Hepatic stellate cell (primary cell): ENCODE data around the gene MGAT3.
"Not testable (repeated sequence)": the region's sequence is repeated elsewhere in the genome, so short reads cannot be mapped to it uniquely, and the experiment has no call there.

ENCODE experiments used
- DNase-seq: peaks from one replicate; pipeline ENCODE4 v3.0.0; 2011; ENCODE audit warnings: low spot score

The MGAT3 gene

GRCh38 chr22:39514373-39514973 is 57.7 kb downstream of the MGAT3 start:
- no peak for DNase-seq

GRCh38 chr22:39515266-39516050 is 58.6 kb downstream of the MGAT3 start:
- DNase-seq, result no peak

- no peak for DNase-seq
Observed at GRCh38 chr22:39517470-39517869, 60.7 kb downstream of the MGAT3 start.

- no peak for DNase-seq
Observed at GRCh38 chr22:39518144-39518786, 61.5 kb downstream of the MGAT3 start.

- peak; percentile 72 for DNase-seq
Observed at GRCh38 chr22:39518996-39519680, 62.3 kb downstream of the MGAT3 start.

GRCh38 chr22:39519681-39520225 is 62.9 kb downstream of the MGAT3 start:
- no peak for DNase-seq

GRCh38 chr22:39520226-39521105 is 63.7 kb downstream of the MGAT3 start, which contains the start of gene ATF4:
ATF4 (plus strand) TSS chr22:39520562; CDS start chr22:39521446, 884 bp downstream.
- peak; percentile 99 for DNase-seq

GRCh38 chr22:39521106-39521885 is 64.5 kb downstream of the MGAT3 start:
- DNase-seq, result not testable (repeated sequence)

GRCh38 chr22:39522091-39522490 is 65.3 kb downstream of the MGAT3 start:
- DNase-seq, result not testable (repeated sequence)

GRCh38 chr22:39522567-39523300 is 65.9 kb downstream of the MGAT3 start:
- DNase-seq, result peak; percentile 62

GRCh38 chr22:39524089-39524752 is 67.4 kb downstream of the MGAT3 start:
- no peak for DNase-seq

- no peak for DNase-seq
Observed at GRCh38 chr22:39524753-39525657, 68.2 kb downstream of the MGAT3 start.

GRCh38 chr22:39525658-39525975 is 68.8 kb downstream of the MGAT3 start:
- no peak for DNase-seq

GRCh38 chr22:39526736-39527171 is 69.9 kb downstream of the MGAT3 start:
- DNase-seq, result no peak

- DNase-seq, result no peak
Observed at GRCh38 chr22:39527481-39527961, 70.7 kb downstream of the MGAT3 start.

GRCh38 chr22:39528080-39528661 is 71.4 kb downstream of the MGAT3 start:
- DNase-seq, result no peak

GRCh38 chr22:39528681-39529486 is 72.1 kb downstream of the MGAT3 start:
- peak; percentile 88 for DNase-seq
